ENCODE results near the gene IQSEC1.

DNA sequence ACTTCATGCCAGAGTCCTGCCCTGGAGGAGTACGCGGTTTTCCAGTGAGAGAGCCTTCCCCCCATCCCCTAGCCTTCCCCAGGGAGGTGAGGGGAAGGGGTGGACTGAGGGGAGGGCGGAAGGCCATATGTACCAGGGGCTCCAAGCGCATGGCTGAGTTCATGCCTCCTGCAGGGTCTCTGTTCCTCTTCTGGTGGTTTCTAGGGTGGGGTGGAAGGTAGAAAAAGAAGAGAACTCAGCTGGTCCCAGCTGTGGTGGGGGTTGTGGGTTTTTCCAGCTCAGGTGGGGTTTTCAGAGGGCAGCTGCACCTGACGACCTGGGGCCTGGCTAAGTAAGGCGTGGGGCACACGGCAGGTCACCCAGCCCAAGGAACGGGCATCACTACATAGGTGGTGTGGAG, 10.7 kb upstream of the IQSEC1 start:
- TF ChIP-seq, protein P1, sequence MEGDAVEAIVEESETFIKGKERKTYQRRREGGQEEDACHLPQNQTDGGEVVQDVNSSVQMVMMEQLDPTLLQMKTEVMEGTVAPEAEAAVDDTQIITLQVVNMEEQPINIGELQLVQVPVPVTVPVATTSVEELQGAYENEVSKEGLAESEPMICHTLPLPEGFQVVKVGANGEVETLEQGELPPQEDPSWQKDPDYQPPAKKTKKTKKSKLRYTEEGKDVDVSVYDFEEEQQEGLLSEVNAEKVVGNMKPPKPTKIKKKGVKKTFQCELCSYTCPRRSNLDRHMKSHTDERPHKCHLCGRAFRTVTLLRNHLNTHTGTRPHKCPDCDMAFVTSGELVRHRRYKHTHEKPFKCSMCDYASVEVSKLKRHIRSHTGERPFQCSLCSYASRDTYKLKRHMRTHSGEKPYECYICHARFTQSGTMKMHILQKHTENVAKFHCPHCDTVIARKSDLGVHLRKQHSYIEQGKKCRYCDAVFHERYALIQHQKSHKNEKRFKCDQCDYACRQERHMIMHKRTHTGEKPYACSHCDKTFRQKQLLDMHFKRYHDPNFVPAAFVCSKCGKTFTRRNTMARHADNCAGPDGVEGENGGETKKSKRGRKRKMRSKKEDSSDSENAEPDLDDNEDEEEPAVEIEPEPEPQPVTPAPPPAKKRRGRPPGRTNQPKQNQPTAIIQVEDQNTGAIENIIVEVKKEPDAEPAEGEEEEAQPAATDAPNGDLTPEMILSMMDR (IDR thresholded peaks at IDR 0.05): no peak
- no peak for TF ChIP-seq POLR2A (IDR thresholded peaks at IDR 0.05)
- no peak for TF ChIP-seq POLR2AphosphoS5 (IDR thresholded peaks at IDR 0.05)

All from breast epithelium (tissue), 3 donors.